HuH-7 (cell line): ENCODE data around the gene AGPS.

Experiments used
- DNase-seq: peaks from one replicate; pipeline ENCODE4 v3.0.0; 2011; ENCODE audit warnings: low spot score

Gene AGPS

GRCh38 chr2:177592397-177592796, 199.8 kb downstream of the AGPS start:
- no peak for DNase-seq

- no peak for DNase-seq
These were observed 200.4 kb downstream of the AGPS start for GRCh38 chr2:177592945-177593344.

GRCh38 chr2:177593402-177593801, 200.8 kb downstream of the AGPS start:
- DNase-seq, result no peak
